GM21447 (cell line): ENCODE data around the gene TWIST1.

Experiments
- ATAC-seq: cut with Tn5 transposase; IDR thresholded peaks from one replicate; pipeline ENCODE4 v1.9.1; 2021; ENCODE audit not compliant: unreplicated experiment

The TWIST1 gene

GRCh38 chr7:19113855-19114550 lies 3.4 kb downstream of the TWIST1 start:
- ATAC-seq = no peak

GRCh38 chr7:19113002-19113350 lies 4.5 kb downstream of the TWIST1 start:
- ATAC-seq = no peak

GRCh38 chr7:19112274-19113001 lies 5.0 kb downstream of the TWIST1 start:
- no peak for ATAC-seq

- ATAC-seq = no peak
Measured at GRCh38 chr7:19111474-19112273, 5.8 kb downstream of the TWIST1 start.

GRCh38 chr7:19110776-19111175 lies 6.7 kb downstream of the TWIST1 start:
- ATAC-seq = no peak

- ATAC-seq = no peak
Measured at GRCh38 chr7:19110026-19110730, 7.3 kb downstream of the TWIST1 start.

GRCh38 chr7:19109000-19109946 lies 8.2 kb downstream of the TWIST1 start:
- no peak for ATAC-seq

GRCh38 chr7:19107356-19108146 lies 9.9 kb downstream of the TWIST1 start:
- no peak for ATAC-seq

GRCh38 chr7:19107081-19107355 lies 10.4 kb downstream of the TWIST1 start:
- no peak for ATAC-seq

- no peak for ATAC-seq
Measured at GRCh38 chr7:19106241-19107080, 11.0 kb downstream of the TWIST1 start.

- no peak for ATAC-seq
Measured at GRCh38 chr7:19105546-19105945, 11.9 kb downstream of the TWIST1 start.

- no peak for ATAC-seq
Measured at GRCh38 chr7:19104811-19105210, 12.6 kb downstream of the TWIST1 start.

- no peak for ATAC-seq
Measured at GRCh38 chr7:19102884-19103283, 14.6 kb downstream of the TWIST1 start.

GRCh38 chr7:19101909-19102308 lies 15.5 kb downstream of the TWIST1 start:
- ATAC-seq = no peak

GRCh38 chr7:19101472-19101871 lies 16.0 kb downstream of the TWIST1 start:
- ATAC-seq = no peak

GRCh38 chr7:19099924-19100323 lies 17.5 kb downstream of the TWIST1 start:
- no peak for ATAC-seq

- no peak for ATAC-seq
Measured at GRCh38 chr7:19099194-19099593, 18.2 kb downstream of the TWIST1 start.

GRCh38 chr7:19098510-19098909 lies 18.9 kb downstream of the TWIST1 start:
- no peak for ATAC-seq
